Mucosa of descending colon (tissue), 3 donors: ENCODE data around the gene SIAH3. TPM values are rescaled to one million over a fixed set of nuclear protein-coding genes. Genes with fewer than 3 reads are reported as not detected.

Experiments
- ATAC-seq: fragments of 200-7000 bp; cut with Tn5 transposase; one replicate; pipeline ENCODE4 v1.9.1; 2020; ENCODE audit warnings: mild to moderate bottlenecking, moderate library complexity
- DNase-seq, 3 donors: peaks; one replicate each; pipeline ENCODE4 v3.0.0-alpha.2; 2020
- H3K36me3 ChIP-seq: fragments of 200-600 bp; one replicate; pipeline ENCODE4 v1.8.0; 2021; ENCODE audit warnings: low read depth, mild to moderate bottlenecking
- H3K4me1 ChIP-seq: fragments of 200-600 bp; one replicate; pipeline ENCODE4 v1.8.0; 2021; ENCODE audit warnings: low read depth, mild to moderate bottlenecking
- H3K4me3 ChIP-seq: fragments of 200-600 bp; one replicate; pipeline ENCODE4 v1.8.0; 2021; ENCODE audit warnings: mild to moderate bottlenecking
- H3K9me3 ChIP-seq: fragments of 200-600 bp; one replicate; pipeline ENCODE4 v1.8.0; 2021; ENCODE audit warnings: mild to moderate bottlenecking
- CTCF ChIP-seq: fragments of 200-600 bp; IDR thresholded peaks from one replicate; pipeline ENCODE4 v1.8.0; 2022; ENCODE audit warnings: antibody characterized with exemption, mild to moderate bottlenecking
- intact Hi-C, 2 donors: fragments of 100-400 bp; cut with DNase I in 1 of 2; cut with micrococcal nuclease in 1 of 2; formaldehyde crosslinking; loops; one replicate each; pipeline versions ENCODE4 v1.11.0 to v1.11.1; 2022; cut with DNase I, micrococcal nuclease
- long read RNA-seq, 2 donors: library from polyadenylated mRNA; unstranded; transcript quantifications; one replicate each; pipeline ENCODE4 v2.0.0, GENCODE V29; 2019 to 2021
- total RNA-seq, 3 donors: library from RNA; stranded (reverse); fragmentation: NEBNext Ultra II Directional in 2 of 3; extraction: Animal tissue kit (Norgen Biotek cat#: 25700) in 2 of 3; gene quantifications; one replicate each; pipeline versions ENCODE4 v1.2.1 to v1.2.4, GENCODE V29; 2021 to 2023
- donor health status: DM: no; HTN: no; CAD: no; lungs with moderate emphysema.
- donor health status: DM: no; HTN: no; CAD: no.
- donor health status: DM: no; HTN: yes; CAD: no.

SIAH3 gene
- under 1 TPM; 0.05 to 0.06 (median 0.06) TPM for total RNA-seq
- long read RNA-seq, donor 1, result 0 reads
- long read RNA-seq, donor 2, result 0 reads

- intact Hi-C loops, result no loop called here
These were observed at the start of gene SIAH3 for GRCh38 chr13:45851171-45851921. TSS of gene SIAH3 (minus strand) at chr13:45851753. CDS start at chr13:45851629, 124 bp downstream.

GRCh38 chr13:45899406-45899805, 47.9 kb upstream of the SIAH3 start:
- Histone ChIP-seq H3K4me3 (no peak overlapping the region), H3K36me3 (no peaks in the 10 kb centered on the region), H3K4me1 (no peaks in the 10 kb centered on the region), H3K9me3 (no peaks in the 10 kb centered on the region)
- ATAC-seq, result no peak
- intact Hi-C loops, result no loop called here
- no peak for DNase-seq
- TF ChIP-seq CTCF, result no peak

More at GRCh38 chr13:45851171-45851921, at the start of gene SIAH3:
- no peak for TF ChIP-seq CTCF
- H3K4me3 ChIP-seq, result no peak within 1 kb of the TSS
- H3K9me3 ChIP-seq, result no peaks in the 10 kb centered on the region
- DNase-seq (peak in 1 of 3 donors; percentile 24), ATAC-seq (no peak)
- peaks cover 3% of the 10 kb centered on the region for H3K4me1 ChIP-seq
- H3K36me3 ChIP-seq, result no peaks in the 10 kb centered on the region

GRCh38 chr13:45897562-45897961, 46.0 kb upstream of the SIAH3 start:
- intact Hi-C loops, result no loop called here
- Histone ChIP-seq H3K36me3 (no peaks in the 10 kb centered on the region), H3K4me3 (no peak overlapping the region), H3K4me1 (no peaks in the 10 kb centered on the region), H3K9me3 (no peaks in the 10 kb centered on the region)
- no peak for DNase-seq
- ATAC-seq, result no peak
- no peak for TF ChIP-seq CTCF

DNA sequence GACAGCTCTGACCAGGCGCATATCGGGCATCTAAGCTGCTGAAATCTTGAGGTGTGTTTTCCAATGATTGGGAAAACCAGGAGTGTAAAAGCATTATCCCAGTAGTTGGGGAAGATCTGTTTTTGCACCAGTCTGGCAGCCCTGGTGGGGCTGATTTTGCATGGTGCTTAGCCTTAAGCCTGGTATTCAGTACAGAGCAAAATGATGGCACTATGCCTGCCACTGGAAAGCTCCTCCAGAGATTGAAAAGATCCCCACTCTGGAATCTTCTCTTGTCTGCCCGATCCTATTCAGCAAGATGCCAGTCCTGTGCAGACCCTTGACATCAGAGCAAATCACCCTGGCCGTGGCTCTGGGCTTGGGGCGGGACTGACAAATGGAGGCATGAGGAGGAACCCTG, 44.7 kb upstream of the SIAH3 start:
- Histone ChIP-seq H3K36me3 (no peaks in the 10 kb centered on the region), H3K9me3 (no peaks in the 10 kb centered on the region), H3K4me1 (no peaks in the 10 kb centered on the region), H3K4me3 (no peak overlapping the region)
- no peak for ATAC-seq
- DNase-seq, result no peak
- no peak for TF ChIP-seq CTCF
- intact Hi-C loops, result no loop called here

GRCh38 chr13:45895881-45896280, 44.3 kb upstream of the SIAH3 start:
- no peak for ATAC-seq
- Histone ChIP-seq H3K9me3 (no peaks in the 10 kb centered on the region), H3K4me3 (no peak overlapping the region), H3K36me3 (no peaks in the 10 kb centered on the region), H3K4me1 (no peaks in the 10 kb centered on the region)
- TF ChIP-seq CTCF, result no peak
- DNase-seq, result no peak
- intact Hi-C loops, result no loop called here
